ENCODE measurements around the gene SHD. TPM values are rescaled to one million over a fixed set of nuclear protein-coding genes. Genes with fewer than 3 reads are reported as not detected.
"Not testable (repeated sequence)": the region's sequence is repeated elsewhere in the genome, so short reads cannot be mapped to it uniquely, and the experiment has no call there.

SHD gene, protein sequence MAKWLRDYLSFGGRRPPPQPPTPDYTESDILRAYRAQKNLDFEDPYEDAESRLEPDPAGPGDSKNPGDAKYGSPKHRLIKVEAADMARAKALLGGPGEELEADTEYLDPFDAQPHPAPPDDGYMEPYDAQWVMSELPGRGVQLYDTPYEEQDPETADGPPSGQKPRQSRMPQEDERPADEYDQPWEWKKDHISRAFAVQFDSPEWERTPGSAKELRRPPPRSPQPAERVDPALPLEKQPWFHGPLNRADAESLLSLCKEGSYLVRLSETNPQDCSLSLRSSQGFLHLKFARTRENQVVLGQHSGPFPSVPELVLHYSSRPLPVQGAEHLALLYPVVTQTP
- total RNA-seq (2014; rRNA removed) (0.11 TPM in 1 of 2 replicates, not detected in the other), Bru-seq, nascent RNA (percentile 6 among the genes with signal in this experiment), BruChase-seq, experiment 1, labeled RNA remaining after a 6-hour chase (percentile 19 among the genes with signal in this experiment), BruChase-seq, experiment 2, labeled RNA remaining after a 2-hour chase (percentile 18 among the genes with signal in this experiment)
- long read RNA-seq, result 0 reads

DNA sequence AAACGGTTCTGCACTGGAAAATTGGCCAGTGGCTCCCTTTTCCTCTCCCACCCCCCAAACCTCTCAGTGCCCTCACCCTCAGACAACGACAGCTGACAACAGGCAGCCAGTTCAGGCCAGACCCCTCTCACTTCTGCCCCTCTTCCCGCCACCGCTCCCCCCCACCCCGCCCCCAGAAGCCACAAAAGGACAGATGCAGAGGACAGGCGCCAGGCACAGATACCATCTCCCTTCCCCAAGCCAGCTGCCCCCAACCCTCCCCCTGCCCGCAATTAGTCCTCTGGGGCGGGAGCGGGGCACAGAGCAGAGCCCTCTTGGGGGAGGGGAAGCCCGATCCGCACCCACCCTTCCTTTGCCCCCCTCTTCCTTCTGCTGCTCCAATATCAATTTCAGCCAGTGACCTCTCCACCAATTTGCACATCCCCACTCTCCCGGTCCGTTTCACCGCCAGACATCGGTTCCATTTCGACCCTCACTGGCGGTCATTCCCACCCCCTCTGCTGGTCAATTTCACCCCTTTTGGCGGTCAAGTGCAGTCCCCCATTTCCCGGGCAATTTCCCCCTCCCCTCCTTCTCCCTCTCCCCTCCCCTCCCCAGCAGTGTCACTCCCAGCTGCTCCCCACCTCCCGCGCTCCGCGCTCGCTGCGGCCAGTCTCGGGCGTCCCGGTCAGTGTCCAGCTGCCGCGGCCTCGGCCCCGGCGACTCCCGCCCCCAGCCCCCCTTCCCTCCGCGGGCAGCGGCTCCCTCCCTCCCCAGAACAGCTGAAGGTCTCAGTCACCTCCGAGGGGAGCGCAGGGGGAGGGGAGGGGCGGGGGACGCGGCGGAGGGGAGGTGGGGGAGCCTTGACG lies at the start of gene SHD:
SHD (plus strand) TSS at position 848 of the 848 bp plus-strand sequence. CDS start 798 bp downstream, outside the sequence.
- H3K9ac ChIP-seq (ENCODE audit: low read length), result no peak within 1 kb of the TSS
- no peak for ATAC-seq
- no peaks in the 10 kb centered on the region for H3K79me2 ChIP-seq (ENCODE audit: low read length)
- H4K20me1 ChIP-seq (ENCODE audit: low read length), result no peaks in the 10 kb centered on the region
- H3K27me3 ChIP-seq (ENCODE audit: low read length), result peaks cover 9% of the 10 kb centered on the region
- CTCF ChIA-PET, result no interaction called here
- no peaks in the 10 kb centered on the region for H3K9me3 ChIP-seq (ENCODE audit: low read length)
- H3F3A ChIP-seq (ENCODE audit: low read length, unreplicated experiment), result no peaks in the 10 kb centered on the region
- no peak within 1 kb of the TSS for H3K27ac ChIP-seq (ENCODE audit: low read length)
- no peaks in the 10 kb centered on the region for H3K36me3 ChIP-seq (ENCODE audit: low read depth, low read length)
- no TSS peak for BruUV-seq (replicated peaks)
- H3K9me2 ChIP-seq (replicated peaks; ENCODE audit: low read length), result no peaks in the 10 kb centered on the region
- DNase-seq, result no peak
- POLR2A ChIA-PET (ENCODE audit: unreplicated experiment), result no interaction called here
- H2AFZ ChIP-seq (ENCODE audit: low read length), result no peak within 1 kb of the TSS
- H3K4me2 ChIP-seq (ENCODE audit: low read length), result no peak within 1 kb of the TSS
- intact Hi-C loops (cut with micrococcal nuclease), result no loop called here
- no peak for TF ChIP-seq EZH2 (IDR thresholded peaks at IDR 0.05; ENCODE audit: low read length, unreplicated experiment)
- no peak for TF ChIP-seq EZH2phosphoT487 (IDR thresholded peaks at IDR 0.05; ENCODE audit: borderline replicate concordance, low read length)
- TF ChIP-seq, protein P1, sequence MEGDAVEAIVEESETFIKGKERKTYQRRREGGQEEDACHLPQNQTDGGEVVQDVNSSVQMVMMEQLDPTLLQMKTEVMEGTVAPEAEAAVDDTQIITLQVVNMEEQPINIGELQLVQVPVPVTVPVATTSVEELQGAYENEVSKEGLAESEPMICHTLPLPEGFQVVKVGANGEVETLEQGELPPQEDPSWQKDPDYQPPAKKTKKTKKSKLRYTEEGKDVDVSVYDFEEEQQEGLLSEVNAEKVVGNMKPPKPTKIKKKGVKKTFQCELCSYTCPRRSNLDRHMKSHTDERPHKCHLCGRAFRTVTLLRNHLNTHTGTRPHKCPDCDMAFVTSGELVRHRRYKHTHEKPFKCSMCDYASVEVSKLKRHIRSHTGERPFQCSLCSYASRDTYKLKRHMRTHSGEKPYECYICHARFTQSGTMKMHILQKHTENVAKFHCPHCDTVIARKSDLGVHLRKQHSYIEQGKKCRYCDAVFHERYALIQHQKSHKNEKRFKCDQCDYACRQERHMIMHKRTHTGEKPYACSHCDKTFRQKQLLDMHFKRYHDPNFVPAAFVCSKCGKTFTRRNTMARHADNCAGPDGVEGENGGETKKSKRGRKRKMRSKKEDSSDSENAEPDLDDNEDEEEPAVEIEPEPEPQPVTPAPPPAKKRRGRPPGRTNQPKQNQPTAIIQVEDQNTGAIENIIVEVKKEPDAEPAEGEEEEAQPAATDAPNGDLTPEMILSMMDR (conservative IDR thresholded peaks at IDR 0.05; ENCODE audit: low read depth, low read length), result no peak
- no peaks in the 10 kb centered on the region for H3K4me1 ChIP-seq (ENCODE audit: insufficient read depth, low read length)
- no peak within 1 kb of the TSS for H3K4me3 ChIP-seq (ENCODE audit: low read length)

DNA sequence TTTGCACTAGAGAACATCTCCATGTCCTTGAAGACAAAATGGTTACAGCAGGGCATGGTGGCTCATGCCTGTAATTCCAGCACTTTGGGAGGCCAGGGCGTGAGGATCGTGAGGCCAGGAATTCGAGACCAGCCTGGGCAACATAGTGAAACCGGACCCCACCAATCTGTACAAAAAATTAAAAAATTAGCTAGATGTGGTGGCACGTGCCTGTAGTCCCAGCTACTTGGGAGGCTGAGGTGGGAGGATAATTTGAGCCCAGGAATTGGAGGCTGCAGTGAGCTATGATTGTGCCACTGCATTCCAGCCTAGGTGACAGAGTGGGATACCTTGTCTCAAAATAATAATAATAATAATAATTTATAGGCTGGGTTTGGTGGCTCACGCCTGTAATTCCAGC lies 48.8 kb upstream of the SHD start:
- H4K20me1 ChIP-seq (ENCODE audit: low read length); H3K9me2 ChIP-seq (replicated peaks; ENCODE audit: low read length); intact Hi-C loops (cut with micrococcal nuclease); ATAC-seq; H3K4me1 ChIP-seq (ENCODE audit: insufficient read depth, low read length); DNase-seq; H3K9ac ChIP-seq (ENCODE audit: low read length); H3K4me2 ChIP-seq (ENCODE audit: low read length); BruUV-seq (replicated peaks); H3K9me3 ChIP-seq (ENCODE audit: low read length); H3K4me3 ChIP-seq (ENCODE audit: low read length); H3K27me3 ChIP-seq (ENCODE audit: low read length); H3K79me2 ChIP-seq (ENCODE audit: low read length); H3K36me3 ChIP-seq (ENCODE audit: low read depth, low read length); H2AFZ ChIP-seq (ENCODE audit: low read length); CTCF ChIA-PET; H3K27ac ChIP-seq (ENCODE audit: low read length); H3F3A ChIP-seq (ENCODE audit: low read length, unreplicated experiment): not testable (repeated sequence)
- POLR2A ChIA-PET (ENCODE audit: unreplicated experiment), result interaction anchor here (0.6 kb wide), 1 partner anchor 113 kb away, joined by 4 read pairs; the partner anchor contains the start of gene MPND

DNA sequence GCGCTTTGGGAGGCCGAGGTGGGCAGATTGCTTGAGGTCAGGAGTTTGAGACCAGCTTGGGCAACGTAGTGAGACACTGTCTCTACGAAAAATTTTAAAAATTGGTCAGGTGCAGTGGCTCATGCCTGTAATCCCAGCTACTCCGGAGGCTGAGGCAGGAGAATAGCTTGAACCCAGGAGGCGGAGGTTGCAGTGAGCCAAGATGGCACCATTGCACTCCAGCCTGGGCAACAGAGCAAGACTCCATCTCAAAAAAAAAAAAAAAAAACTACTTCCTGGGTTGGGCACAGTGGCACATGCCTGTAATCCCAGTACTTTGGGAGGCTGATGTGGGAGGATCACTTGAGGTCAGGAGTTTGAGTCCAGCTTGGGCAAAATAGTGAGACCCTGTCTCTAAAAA lies 47.5 kb upstream of the SHD start:
- H3F3A ChIP-seq (ENCODE audit: low read length, unreplicated experiment); H3K27ac ChIP-seq (ENCODE audit: low read length); POLR2A ChIA-PET (ENCODE audit: unreplicated experiment); intact Hi-C loops (cut with micrococcal nuclease); H3K9me3 ChIP-seq (ENCODE audit: low read length); H3K4me3 ChIP-seq (ENCODE audit: low read length); H3K9ac ChIP-seq (ENCODE audit: low read length); H3K4me1 ChIP-seq (ENCODE audit: insufficient read depth, low read length); H3K79me2 ChIP-seq (ENCODE audit: low read length); H3K36me3 ChIP-seq (ENCODE audit: low read depth, low read length); H3K9me2 ChIP-seq (replicated peaks; ENCODE audit: low read length); ATAC-seq; BruUV-seq (replicated peaks); H3K4me2 ChIP-seq (ENCODE audit: low read length); DNase-seq; H2AFZ ChIP-seq (ENCODE audit: low read length); H3K27me3 ChIP-seq (ENCODE audit: low read length); H4K20me1 ChIP-seq (ENCODE audit: low read length): not testable (repeated sequence)
- CTCF ChIA-PET, result interaction anchor here (0.7 kb wide), 2 partner anchors 12 to 1573 kb away, joined by 4 to 6 read pairs; no protein-coding TSS in a partner anchor

DNA sequence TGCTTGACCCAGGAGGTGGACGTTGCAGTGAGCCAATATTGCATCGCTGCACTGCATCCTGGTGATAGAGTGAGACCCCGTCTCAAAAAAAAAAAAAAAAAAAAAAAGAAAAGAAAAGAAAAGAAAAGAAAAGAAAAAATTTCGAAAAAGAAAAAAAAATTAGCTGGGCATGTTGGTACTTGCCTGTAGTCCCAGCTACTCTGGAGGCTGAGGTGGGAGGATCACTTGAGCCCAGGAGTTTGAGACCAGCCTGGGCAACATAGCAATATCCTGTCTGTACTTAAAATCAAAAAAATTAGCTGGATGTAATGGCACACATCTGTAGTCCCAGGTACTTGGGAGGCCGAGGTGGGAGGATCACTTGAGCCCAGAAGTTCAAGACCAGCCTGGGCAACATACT lies 46.9 kb upstream of the SHD start:
- H3K27me3 ChIP-seq (ENCODE audit: low read length); H3K4me2 ChIP-seq (ENCODE audit: low read length); H3K36me3 ChIP-seq (ENCODE audit: low read depth, low read length); H3K4me3 ChIP-seq (ENCODE audit: low read length); H3K27ac ChIP-seq (ENCODE audit: low read length); H3K9me3 ChIP-seq (ENCODE audit: low read length); H3K9me2 ChIP-seq (replicated peaks; ENCODE audit: low read length); H2AFZ ChIP-seq (ENCODE audit: low read length); POLR2A ChIA-PET (ENCODE audit: unreplicated experiment); H3K79me2 ChIP-seq (ENCODE audit: low read length); DNase-seq; ATAC-seq; H3F3A ChIP-seq (ENCODE audit: low read length, unreplicated experiment); intact Hi-C loops (cut with micrococcal nuclease); H4K20me1 ChIP-seq (ENCODE audit: low read length); H3K9ac ChIP-seq (ENCODE audit: low read length); BruUV-seq (replicated peaks); H3K4me1 ChIP-seq (ENCODE audit: insufficient read depth, low read length): not testable (repeated sequence)
- CTCF ChIA-PET, result interaction anchor here (0.6 kb wide), 1 partner anchor 261 kb away, joined by 3 read pairs; the partner anchor contains the start of gene DAPK3
